GM19463 (cell line): ENCODE data around the gene SPDYE3.
"Not testable (repeated sequence)": the region's sequence is repeated elsewhere in the genome, so short reads cannot be mapped to it uniquely, and the experiment has no call there.

ENCODE experiments used
- ATAC-seq: cut with Tn5 transposase; IDR thresholded peaks from one replicate; pipeline ENCODE4 v1.9.1; 2021; ENCODE audit warnings: mild to moderate bottlenecking, moderate library complexity; ENCODE audit not compliant: unreplicated experiment

Gene SPDYE3

DNA sequence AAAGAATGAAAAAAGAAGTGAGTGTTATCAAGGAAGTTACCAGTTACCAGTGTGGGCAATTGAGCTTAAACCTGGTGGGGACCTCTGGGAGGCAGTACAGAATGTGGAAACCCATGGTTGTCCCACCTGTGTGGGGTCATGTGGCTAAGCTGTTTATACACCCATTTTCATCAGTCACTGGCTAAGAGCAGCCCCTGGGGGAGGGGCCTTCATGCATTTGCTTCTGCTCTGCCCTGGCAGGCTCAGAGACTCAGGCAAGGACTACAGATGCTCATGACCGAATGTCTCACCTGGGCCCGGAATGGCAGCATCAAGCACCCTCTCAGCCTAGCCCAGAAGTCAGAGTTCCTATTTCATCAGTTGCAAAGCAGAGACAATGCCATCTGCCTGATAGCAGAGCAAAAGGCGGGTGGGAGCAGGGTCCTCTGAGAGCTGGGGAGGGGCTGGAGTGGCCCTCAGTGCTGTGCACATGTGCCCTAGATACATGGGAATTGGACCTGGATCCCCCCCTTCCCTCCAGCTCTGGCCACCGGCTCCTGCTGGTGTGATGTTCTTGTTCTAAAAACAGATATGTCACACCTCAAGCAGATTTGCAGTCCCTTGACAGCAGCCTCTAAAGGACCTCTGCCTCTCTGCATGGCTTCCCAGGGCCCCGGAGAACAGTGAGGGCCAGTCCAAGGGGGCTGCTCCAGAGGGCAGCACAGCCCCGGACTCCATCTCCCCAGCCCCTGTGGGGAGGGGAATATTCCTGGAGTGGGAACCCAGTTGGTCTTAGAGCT is 20.1 kb upstream of the SPDYE3 start:
- not testable (repeated sequence) for ATAC-seq

GRCh38 chr7:100288258-100288657 is 19.2 kb upstream of the SPDYE3 start:
- not testable (repeated sequence) for ATAC-seq

DNA sequence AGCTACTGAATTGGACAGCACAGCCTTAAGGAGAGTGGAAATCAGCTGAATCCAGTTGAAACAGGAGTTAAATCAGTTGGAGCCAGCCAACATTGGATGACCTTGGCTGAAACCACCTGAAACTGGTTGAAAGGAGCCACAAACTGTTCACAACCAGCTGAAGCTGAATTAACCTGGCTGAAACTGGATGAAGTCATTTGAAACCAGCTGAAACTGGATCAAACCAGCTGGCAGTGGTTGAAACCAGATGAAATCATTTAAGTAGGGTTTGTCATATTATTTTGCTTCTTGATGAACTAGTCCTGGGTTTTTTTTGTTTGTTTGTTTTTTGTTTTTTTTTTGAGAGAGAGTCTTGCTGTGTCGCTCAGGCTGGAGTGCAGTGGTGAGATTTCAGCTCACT is 15.3 kb upstream of the SPDYE3 start:
- ATAC-seq = not testable (repeated sequence)

GRCh38 chr7:100295269-100295668 is 12.2 kb upstream of the SPDYE3 start:
- not testable (repeated sequence) for ATAC-seq

GRCh38 chr7:100297852-100298631 is 9.5 kb upstream of the SPDYE3 start:
- not testable (repeated sequence) for ATAC-seq

DNA sequence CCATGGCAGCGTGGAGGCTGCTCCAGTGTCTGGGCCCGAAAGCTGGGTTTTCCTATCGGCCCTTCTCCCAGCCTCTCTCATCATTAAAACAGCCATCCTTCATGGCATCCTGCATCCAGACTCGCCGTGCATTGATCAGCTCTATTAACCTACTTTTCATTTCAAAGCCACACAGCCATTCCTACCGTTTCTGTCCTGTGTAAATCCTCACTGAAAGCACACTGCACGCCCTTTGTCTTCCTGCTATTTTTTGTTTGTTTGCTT is 8.9 kb upstream of the SPDYE3 start:
- ATAC-seq = not testable (repeated sequence)

DNA sequence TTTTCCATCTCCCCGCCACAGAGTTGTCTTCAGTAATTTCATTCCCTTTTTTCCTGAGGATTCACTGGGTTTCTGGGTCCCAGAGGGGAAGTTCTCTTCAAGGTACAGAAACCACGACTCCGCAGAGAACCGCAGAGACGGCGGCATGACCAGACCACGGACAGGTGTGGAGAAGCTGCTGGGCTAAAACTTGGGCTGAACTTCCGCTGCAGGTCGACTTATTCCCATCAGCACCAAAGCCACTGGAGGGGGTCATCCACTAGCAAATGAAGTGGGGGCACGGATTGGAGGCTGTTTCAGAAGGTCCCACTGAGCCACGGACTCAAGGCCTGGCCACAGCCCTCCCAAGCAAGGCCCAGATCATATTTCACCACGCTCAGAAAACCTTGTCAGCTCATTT is 3.0 kb upstream of the SPDYE3 start:
- not testable (repeated sequence) for ATAC-seq

GRCh38 chr7:100318329-100318728 is 10.8 kb downstream of the SPDYE3 start:
- not testable (repeated sequence) for ATAC-seq

DNA sequence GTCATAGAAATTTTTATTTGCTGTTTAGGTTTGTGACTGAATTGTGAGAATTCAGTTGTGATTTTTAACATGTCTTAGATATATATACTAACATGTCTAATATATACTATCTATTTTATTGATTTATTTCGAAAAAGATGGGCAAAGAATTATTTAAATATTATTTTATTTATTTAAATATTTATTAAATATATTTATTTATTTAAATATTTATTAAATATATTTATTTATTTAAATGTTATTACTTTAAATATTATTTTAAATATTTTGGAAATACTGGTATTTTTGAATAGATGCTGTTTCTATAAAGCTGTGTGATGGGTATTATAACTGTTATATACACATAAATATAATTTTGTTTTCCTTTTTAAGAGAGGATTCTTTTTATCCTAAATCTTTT is 14.1 kb downstream of the SPDYE3 start:
- not testable (repeated sequence) for ATAC-seq

DNA sequence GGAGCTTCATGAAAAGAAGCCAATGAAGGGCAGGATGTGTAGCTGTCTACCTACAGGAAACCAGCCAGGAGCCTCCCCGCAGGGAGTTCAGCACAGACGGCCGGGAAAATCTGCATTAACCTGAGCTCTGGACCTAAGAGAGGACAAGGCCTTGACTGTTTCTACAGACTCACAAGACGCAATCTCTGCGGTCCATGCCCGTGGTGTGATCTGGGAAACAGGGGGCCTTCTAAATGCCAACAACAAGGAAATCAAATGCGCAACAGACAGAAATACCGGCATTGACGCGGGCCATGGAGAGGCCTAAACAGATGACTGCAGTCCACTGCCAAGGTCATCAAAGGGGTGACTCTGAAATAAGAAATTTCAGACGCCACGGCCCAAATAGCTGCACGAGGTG is 16.7 kb downstream of the SPDYE3 start:
- ATAC-seq = not testable (repeated sequence)

GRCh38 chr7:100325671-100326070 is 18.2 kb downstream of the SPDYE3 start:
- not testable (repeated sequence) for ATAC-seq

- ATAC-seq = not testable (repeated sequence)
Measured at GRCh38 chr7:100326914-100327313, 19.4 kb downstream of the SPDYE3 start.

- ATAC-seq = peak; percentile 88
Measured at GRCh38 chr7:100335566-100336466, 28.3 kb downstream of the SPDYE3 start.

DNA sequence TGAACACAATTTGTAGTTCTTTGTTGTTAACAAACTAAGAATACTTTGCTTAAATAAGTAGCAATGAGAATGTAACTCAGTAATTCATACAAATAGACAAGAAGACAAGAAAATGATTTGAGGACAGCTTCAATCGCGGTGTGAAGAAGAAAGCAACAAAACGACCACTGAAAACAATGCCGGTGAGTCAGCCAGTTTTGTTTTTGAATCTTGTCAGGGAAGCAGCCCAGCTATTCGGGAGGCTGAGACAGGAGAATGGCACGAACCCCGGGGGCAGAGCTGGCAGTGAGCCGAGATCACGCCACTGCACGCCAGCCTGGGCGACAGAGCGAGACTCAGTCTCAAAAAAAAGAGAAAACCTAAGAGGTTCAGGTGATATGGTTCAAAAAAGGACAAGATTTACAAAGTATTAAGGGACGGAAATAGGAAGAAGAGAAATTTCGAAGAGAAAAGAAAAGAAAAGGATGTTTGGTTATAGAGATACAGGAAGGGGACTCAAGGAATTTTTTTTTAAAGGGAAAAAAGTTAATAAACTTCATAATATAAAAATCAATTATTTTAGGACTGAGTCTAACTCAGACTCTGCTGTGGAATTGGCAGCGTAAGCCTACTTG is 30.7 kb downstream of the SPDYE3 start:
- not testable (repeated sequence) for ATAC-seq

DNA sequence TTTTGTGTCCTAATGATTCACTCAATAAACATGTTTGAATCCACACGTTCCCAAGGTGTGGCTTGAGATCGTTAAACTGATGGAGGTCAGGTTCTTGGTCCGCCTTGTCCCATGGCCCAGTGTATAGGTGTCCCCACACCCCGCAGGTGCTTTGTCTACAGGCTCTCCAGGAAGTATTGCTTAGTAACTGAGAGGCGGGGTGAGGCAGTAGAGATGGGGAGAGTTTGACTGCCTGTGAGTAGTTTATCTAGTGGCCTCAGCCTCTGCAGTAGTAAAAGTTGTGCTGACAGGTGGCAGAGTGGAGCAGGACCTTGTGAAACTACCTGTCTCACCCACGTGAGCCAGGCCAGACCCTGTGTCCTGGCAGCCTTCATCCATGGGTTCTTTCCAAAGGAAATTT is 33.8 kb downstream of the SPDYE3 start:
- not testable (repeated sequence) for ATAC-seq

DNA sequence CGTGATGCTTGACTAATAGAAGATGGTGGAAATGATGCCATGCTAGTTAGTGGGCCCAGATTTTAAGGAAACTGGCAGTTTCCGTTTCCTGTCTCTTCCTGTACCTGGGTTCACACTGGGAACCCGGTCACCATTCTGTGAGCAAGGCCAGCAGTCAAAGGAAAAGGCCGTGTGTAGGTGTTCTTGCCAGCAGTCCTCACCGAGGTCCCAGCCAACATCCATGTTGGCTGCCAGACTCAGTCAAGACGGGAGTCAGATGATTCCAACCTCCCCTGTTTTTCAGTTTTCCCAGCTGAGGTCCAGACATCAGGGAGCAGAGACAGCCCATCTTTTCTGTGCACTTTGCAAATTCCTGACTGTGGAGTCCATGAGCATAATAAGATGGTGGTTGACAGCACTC is 35.3 kb downstream of the SPDYE3 start:
- no peak for ATAC-seq

- not testable (repeated sequence) for ATAC-seq
Measured at GRCh38 chr7:100344124-100344559, 36.6 kb downstream of the SPDYE3 start.

GRCh38 chr7:100344560-100345287 is 37.2 kb downstream of the SPDYE3 start:
- peak; percentile 69 for ATAC-seq

- peak; percentile 53 for ATAC-seq
Measured at GRCh38 chr7:100345288-100345672, 37.8 kb downstream of the SPDYE3 start.

GRCh38 chr7:100346921-100347320 is 39.4 kb downstream of the SPDYE3 start:
- no peak for ATAC-seq
